Inflammatory macrophage (primary cell): ENCODE measurements around the gene AOPEP.

Experiments used
- DNase-seq, 2 donors: peaks; one replicate each; pipeline ENCODE4 v3.0.0-alpha.2; 2020 to 2022

AOPEP gene

DNA sequence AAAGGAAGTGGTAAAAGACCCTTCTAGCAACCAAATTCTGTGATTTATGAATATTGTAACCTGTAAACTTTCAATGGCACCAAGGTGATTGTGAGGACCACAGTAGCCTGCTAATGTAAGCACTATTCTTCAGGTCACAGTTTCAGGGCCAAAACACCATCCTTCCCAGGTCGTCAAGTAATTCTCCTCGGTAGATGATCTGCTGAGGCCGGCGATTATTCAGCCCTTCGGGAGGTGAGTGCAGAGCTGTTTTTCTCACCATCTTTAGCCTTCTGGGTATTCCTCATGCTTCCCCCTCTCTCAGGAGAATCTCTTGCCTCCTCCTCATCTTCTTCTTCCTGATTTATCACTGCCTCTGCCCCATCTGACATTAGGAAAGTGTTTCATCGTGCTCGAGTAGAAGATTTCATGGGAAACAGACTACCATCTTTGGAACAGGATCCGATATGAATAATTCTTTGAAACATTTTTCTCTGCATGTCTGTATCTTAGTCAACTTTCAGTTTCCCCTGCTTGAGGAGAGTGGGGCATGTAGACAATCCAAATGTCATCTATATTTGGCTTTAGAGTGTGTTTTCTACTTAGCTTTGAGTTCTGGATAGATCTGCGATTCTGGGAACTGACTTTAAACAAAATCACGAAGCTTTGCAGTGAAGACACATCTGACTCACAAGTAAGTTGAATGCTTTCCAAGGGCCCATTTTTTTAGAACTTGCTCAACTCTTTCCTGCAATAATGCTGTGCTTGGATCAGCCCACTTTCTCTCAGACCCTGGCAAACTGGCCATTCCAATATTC, 173.9 kb downstream of the AOPEP start:
- DNase-seq, result peak; percentile 40 to 43

DNA sequence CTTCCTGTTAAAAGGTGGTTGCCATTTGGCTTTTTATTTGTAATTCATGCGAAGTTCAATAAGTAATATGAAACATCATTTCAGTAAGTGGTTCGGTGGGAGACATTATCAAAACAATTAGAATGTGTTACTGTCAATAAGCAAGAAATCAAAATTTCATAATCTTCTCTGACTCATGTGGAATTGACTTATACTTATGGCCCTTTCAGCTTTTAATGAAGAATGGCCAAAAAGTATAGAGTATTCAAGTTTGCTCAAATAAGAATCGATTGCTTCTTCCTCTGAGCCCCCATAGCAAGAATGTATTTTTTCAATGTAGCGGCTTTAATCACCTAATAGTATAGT, 174.5 kb downstream of the AOPEP start:
- DNase-seq, result peak in 1 of 2 donors; percentile 9

DNA sequence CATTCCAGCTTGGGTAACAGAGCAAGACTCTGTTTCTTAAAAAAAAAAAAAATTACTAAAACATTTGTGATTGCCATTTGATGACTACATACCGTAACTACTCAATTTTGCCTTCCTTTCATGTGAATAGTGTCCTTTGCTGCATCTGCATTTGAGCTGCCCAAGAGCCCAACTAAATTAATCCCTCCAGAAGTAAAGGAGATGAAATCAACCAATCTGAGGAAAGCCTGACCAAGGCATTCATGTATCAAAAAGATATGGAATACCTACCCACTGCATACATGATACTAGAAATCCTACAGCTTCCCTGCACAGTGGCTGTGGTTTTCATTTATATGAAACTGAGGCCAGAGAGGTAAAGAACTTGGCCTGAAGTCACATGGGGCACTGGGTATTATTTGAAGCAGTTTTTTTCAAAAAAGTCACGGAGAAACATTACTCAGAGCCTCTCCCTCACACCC, 177.5 kb downstream of the AOPEP start:
- DNase-seq, result no peak

DNA sequence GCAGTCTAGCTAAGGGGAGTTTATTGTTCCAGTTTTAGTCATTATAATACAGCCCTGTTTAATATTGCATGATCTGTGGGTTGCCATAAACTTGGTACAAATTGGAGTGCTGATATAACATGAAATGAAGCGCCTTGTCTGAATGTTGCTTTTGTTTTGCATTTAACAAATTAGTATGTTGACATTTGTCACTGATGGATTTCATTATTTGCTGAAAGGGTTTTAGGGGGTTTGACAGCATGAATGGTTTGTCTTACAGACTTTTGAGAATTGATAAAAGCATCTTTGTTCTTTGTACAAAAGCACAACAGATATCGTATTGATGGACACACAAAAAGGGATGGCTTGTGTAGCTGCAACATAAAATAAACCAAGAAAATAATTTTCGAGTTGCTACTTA, 178.3 kb downstream of the AOPEP start:
- no peak for DNase-seq

DNA sequence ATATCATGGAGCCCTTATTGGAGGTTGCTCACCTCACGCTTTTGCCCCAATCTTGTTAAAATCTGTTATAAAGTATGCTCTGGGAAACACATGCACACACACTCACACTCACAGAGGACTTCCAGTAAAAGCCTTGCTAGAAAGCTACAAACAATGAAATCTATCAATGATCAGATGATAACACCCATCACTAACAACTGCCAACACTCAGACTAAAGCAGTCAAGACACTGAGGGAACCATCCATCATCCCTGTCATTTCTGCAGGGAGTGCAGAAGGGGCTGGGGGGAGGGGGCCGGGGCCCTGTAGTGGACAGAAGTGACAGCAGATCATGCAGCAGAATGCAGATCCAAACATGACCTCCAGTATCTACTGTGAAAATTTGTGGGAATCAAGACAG, 179.1 kb downstream of the AOPEP start:
- no peak for DNase-seq

DNA sequence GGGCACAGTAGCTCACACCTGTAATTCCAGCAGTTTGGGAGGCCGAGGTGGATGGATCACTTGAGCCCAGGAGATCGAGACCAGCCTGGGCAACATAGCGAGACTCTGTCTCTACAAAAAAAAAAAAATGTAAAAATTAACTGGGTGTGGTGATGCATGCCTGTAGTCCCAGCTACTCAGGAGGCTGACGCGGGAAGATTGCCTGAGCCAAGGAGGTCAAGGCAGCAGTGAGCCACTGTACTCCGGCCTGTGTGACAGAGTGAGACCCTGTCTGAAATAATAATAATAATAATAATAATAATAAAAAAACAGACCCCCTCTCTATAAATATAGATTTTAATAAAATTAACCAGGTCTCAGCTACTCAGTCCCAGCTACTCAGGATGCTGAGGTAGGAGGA, 179.7 kb downstream of the AOPEP start:
- DNase-seq, result no peak

DNA sequence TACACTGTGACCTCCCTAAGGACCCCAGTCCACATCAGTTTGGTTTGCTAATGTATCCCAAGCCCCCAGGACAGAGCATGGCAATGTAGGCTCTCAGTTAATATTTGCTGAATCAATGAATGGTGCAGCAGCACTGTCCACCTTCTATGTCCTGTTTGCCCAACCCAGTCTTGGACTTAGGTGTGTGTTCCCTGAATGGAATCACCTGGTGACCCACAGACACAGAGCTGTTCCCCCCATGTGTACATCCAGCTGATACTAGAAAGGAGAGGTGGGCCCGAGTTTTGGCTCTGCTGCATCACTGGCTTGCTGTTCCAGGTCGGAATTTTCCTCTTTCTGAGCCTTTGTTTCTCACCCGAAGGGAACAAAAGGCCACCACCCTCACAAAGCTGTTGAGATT, 180.2 kb downstream of the AOPEP start:
- no peak for DNase-seq

DNA sequence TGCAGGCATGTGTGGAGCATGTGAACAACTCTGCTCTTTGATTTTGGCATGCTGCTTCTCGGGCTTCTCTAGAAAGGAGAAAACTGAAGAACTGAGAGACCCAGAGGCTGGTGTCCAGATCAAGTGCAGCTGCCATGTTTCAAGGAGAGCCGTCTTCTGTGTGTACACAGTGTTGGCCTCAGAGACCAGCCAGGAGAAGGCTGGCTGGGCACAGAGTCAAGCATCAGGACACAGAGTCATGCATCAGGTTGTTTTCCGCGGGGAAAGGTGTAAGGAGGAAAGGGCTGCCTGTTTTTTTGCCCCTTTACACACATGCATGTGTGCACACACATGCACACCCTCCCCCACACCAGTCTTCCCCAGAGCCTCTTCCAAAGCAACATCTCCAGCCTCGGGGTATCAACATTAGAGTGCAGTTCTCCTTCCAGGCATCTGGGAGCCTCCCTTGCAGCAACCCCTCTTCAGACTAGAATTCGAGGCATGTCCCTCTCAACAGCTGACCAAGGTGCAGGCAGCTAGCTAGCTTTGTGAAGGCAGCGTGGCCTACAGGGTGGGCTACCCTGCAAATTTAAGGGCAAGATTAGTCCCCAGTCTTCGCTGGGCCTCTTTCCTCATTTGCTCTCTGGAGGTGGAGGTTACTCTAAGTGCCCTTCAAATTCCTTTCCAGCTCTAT, 180.9 kb downstream of the AOPEP start:
- no peak for DNase-seq

DNA sequence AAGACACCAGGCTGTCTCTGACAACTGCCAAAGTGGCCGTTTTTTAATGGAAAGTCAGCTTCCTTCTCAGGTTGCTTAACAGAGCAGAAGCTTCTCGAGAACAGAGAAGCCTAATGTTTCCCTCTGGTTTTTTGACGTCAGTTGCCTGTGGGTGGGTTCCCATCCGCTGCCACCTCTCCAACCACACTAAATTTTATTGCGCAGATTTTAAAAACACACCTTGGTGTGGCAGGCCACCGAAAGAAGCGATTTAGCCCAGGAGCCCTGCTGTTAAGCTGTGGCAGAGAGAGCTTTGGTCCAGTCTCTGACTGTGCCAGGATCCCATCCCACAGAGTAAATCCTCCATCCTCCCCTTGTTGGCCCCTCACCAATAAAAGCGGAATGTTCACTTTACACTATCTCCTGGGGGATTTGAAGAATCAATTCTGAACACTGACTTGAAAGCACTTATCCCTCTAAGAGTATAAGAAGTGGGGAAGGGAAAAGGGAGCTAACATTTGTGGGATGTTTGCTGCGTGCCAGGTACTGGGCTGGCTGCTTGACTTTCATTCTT, 181.6 kb downstream of the AOPEP start:
- DNase-seq, result peak; percentile 52 to 60

DNA sequence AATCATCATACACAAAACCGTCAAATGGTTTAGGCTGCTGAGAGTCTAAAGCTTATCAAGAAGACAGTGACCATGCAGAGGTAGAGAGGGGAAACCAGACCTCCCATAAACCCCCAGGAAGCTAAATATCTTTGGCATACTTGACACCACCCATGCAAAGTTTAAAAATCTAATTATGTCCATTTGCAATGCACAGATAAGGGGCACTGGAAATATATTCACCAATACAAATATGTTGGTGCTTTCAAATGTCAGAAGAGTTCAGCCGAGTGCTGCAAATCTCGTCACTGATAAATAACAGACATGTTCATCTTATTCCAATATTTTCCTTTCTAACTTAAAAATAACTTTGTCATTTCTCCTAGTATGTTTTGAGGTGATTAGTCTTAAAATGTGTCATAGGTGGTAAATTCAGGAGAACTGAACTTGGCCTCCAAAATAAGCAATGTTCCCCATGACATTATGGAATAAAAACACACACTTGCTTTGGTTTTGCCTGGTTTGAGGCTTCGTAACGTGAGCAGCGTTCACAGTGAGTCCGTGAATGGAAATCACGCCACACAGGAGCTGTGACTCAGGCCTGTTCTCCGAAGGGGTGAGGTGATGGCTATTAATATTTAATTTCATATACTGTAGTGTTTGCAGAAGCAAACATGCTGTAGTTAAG, 182.2 kb downstream of the AOPEP start:
- no peak for DNase-seq

DNA sequence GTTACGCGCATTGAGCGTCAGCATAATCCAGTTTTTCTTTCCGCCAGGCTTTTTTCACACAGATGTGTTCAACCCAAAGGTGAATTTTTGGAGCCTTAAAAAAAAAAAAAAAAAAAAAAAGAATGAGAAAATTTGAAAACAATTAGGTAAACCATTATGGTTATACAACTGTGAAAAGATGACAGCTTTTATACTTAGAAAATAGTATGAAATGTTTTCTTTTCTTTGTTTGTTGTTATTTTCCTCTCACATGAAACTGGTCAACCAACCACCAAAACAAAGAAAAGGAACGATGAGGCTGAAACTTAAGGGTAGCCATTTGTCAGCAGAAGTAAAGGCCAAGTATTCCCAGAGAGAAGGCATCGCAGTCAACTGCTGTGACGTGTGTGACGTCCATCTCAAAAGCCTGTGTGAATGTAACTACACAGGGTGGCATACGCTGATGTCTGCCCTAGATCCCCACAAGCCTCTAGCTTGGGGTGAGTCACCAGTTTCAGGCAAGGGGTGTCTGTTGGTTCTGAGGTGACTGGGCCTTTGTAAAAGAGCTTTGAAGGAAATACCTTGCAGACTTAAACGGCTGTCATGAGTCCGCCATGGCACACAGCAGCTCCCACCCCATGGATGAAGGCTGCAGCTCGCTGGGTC, 182.9 kb downstream of the AOPEP start:
- no peak for DNase-seq

DNA sequence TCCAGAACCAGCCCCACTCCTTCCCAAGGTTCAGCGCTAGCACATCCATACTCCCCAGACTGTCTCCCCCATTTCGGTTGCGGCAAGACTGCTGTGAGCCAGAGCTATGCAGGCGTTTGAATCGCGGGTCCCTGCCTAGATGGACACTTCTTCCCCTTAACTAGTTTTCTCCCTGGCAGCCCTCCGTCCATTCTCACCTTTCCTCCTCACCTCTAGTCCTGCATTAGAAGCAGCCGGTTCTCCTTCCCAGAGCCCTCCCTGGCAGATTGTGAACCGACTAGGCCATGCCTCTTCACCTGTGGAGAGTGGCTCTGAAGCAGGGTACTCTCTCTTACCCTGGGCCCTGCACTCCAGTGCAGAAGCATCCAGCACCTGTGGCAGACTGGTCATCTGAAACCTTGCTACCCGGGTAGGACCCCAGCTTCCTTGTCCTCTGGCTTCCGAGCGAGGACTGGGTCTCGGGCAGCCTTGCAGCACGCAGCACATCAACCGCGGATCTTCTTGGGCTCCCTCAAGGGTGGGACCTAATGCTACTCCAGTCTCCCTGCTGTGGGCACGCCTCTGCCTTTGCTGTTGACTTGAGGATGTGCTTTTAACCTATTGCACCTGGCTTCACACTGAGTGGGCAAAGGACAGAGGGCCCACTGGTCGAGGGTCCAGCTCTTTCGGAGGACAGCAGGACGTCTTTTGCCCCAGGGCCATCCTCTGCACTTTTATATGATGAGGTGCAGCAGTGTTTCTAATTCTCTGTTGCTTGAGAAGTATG, 183.6 kb downstream of the AOPEP start:
- no peak for DNase-seq

DNA sequence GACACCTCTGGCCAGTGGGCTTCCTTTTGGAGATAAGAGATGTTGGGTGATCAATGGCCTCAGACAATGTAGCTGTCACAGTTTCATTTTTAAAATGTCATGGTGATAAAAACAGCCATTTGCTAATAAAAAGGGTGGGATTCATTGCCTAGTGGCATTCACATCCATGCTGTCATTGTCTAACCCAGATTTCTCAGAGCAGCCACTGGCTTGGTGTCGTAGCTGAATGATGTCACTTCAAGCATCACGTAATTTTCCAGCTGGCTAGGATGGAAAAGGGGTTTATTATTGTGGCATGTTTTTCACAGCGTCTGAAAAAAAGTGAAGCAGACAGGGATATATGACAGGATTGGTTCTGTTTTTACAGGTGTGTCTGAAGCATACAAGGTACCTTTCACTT, 184.7 kb downstream of the AOPEP start:
- DNase-seq, result no peak

DNA sequence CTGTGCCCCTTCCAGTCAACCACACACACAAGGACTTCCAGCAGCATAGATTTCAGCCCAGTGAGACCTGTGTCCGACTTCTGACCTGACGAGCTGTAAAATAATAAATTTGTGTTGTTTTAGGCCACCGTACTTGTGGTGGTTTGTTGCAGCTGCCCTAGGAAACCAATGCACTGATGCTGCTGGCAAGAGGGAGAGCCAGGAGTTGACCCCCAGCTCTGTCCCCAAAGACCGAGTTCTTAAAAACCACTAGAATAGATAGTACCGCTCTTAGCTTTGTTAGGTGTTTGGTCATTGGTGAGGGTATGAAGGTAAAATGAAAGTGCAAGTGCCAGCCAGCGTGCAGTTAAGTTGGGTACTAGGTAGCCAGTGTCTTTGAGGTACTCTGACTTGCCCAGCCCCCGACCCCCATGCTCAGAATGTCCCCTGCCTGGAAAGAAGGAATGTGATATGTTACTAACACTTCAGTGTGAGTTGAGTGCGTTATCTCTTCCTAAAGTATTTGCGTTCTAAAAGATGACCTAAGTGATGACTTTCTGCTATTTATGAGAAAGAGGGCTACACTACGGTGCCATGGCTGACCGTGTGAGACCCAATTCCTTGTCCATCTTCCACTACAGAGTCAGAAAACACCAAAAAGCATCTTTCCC, 185.6 kb downstream of the AOPEP start:
- DNase-seq, result no peak

DNA sequence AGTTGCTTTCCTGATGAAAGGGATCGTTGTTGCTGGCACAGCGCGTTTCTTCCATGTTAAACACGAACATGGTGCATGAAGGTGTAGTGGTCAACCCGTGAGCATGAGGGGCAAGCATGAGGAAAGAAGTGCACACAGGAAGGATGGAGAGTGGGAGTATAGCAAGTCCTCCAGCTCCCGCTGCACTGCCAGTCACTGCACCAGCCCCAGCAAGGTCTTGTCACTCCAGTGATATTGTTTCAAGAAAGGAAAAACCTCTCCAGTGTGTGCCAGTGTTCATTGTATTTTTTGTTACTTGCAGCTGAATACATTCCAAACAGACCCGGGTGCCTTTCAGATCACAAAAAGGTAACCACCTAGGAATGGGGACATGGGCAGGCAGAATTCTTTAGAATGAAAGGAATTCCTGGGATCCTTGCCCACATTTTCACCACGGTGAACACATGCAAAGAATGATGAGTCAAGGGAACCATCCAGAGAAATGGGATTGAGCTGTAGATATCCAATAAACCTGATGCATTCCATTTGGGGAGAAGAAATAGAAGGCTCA, 186.3 kb downstream of the AOPEP start:
- no peak for DNase-seq

DNA sequence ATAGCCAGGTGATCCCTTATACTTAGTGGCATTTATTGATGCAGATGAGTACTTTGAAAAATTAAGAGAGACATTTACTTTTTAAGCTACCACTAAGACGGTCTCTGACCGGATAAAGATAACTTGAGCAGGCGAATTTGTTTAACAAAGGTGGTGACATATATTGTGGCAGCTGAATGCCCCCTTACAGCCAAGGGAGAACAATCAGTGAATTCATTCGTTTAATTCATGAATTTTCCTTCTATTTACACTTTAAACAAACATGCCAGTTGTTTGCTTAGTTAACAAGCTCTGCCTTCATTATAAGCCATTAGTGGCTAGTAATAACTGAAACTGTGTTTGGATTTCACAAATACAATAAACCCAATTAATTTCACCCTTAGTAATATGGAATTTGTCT, 187.1 kb downstream of the AOPEP start:
- DNase-seq, result no peak

DNA sequence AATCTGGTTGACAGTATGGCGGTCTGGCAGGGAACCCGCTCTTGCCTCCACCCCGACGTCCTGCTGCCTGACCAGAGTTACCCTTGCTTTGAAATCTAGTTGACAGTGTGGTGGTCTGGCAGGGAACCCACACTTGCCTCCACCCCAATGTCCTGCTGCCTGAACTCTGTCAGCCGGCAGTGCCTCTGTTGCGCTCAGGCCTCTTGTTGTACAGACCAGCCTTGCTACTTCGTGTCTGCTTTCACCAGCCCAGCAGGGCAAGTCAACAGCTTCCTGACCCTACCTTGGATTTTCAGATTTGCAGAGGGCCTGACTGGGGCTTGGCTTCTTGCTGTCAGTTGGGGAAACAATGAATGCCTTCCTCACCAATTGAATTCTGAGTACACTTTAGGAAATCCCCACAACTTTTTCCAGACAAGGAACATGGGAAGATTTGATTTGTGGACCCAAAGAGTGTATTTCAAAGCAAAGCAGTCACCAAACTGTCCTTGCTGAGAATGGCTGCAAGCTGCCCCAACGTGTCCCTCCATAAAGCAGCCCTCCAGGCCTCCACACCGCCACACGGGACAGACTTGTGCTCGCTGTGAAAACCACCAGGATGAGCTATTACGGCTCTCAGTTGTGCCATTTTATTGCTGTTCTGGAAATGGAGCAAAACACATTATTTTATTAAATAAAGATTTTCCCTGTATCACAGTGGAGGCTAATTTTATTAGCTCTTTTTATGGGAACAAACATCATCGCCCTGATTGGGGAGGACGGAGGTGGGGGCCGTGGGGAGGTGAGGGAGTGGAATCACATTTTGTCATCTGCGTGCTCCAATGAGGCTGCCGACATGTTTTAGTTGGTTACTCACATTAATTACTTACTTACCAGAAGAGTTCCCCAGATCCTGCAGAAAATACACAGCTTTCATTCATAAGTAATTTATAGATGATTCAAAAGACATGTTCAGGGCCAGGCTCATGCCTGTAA, 189.3 kb downstream of the AOPEP start:
- no peak for DNase-seq

DNA sequence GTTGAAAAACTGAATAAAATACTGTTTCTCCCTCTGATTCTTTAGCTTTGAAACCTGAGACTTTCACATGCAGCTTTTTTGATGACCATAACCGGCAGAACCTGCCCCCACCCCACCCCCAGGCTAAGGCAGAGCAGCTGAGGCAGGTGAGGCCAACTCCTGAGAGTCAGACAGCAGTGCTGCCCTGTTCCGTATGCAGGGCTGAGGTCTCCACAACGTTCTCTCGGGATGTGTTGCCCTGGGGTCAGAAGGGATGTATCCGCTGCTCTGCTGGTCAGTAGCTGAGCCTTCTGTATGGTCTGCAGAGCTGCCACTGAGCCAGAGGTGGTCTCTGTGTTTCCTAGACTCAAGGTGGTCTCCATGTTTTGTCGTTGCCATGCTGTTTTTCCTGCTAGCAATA, 190.5 kb downstream of the AOPEP start:
- DNase-seq, result no peak

DNA sequence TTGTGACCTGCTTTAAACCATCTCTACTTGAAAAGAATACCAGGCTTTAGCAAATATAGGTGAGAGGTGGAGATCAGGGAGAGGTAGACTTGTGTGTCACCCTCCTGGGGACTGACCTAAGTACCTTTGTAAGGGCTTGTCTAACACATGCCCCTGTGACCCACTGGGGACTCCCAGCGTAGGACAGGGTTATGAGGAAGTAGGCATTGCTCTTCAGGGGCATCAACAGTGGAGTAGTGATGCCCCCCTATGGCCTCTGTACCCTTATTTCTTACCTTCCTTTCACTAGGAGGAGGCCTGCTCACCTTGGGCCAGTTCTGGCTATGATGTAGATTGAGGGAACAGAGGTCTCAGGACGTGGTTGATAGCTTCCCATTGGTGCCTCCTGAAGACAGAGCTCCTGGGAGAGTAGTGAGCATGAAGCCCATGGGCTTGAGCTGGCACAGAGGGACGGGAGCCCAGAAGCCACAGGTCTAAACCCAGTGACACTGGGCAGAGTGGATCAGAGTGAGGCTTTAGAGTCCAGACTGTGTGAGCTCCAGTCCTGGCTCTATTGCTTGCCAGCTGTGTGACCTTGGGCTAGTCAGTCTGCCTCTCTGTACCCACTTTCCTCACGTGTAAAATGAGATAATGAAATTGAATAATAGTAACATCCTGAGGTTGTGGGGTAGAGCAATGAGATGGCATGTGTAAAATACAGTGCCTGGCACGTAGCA, 191.7 kb downstream of the AOPEP start:
- DNase-seq, result no peak
